HG02943 (cell line): Measurements from ENCODE around the gene ANK2.

Experiments
- ATAC-seq: cut with Tn5 transposase; IDR thresholded peaks from one replicate; pipeline ENCODE4 v1.9.1; 2021; ENCODE audit warnings: mild to moderate bottlenecking, low read depth, moderate library complexity; ENCODE audit not compliant: unreplicated experiment

The ANK2 gene

DNA sequence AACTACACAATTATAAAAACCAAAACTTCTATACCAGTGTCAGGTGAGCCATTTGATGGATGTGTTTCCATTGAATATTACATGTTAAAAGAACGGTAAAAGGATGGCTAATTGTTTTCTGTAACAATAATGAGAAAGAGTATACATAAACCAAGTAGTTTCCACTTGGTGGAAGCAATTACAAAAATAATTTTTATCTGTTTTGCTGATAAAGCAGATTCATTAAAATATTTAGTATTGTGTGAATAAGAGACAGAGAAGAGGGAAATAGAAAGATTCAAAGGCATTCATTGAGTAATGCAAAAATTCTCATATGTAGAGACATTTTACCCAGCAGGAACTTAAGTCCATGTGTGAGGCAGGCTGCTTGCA, 95.7 kb downstream of the ANK2 start:
- ATAC-seq = no peak

DNA sequence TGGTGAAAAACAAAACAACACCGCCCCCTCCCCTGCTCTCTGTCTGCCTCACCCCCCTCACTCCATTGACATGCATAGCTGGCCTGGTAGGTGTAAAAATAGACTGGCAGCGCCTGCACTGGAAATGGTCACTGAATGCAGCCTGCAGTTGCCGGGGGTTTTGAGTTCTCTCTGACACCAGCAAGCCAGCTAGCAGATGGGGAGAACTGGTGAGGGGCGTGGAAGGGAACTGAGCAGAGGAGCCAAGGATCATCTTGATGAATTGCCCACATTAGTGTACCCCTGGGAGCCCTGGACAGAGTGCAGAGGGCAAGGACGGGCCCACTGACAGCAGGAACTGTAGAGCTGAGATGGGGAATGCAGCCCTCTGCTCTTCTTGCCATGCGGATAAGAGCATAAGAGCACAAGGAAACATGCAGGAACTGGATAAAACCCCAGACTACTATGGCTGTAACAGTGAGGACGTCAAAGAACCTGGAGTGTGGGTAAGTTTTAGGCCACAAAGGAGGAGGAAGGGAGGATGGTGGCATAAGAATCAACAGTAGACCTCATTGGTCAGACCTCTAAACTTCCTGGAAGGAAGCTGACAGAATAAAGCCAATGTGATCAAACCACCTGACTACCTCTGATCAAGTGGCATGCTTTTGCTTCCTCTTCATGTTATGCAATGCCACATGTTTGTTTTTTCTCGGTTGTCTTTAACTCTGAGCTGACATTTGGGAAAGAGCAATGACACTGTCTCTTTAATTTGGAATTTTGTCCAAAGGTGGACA, 96.3 kb downstream of the ANK2 start:
- no peak for ATAC-seq

DNA sequence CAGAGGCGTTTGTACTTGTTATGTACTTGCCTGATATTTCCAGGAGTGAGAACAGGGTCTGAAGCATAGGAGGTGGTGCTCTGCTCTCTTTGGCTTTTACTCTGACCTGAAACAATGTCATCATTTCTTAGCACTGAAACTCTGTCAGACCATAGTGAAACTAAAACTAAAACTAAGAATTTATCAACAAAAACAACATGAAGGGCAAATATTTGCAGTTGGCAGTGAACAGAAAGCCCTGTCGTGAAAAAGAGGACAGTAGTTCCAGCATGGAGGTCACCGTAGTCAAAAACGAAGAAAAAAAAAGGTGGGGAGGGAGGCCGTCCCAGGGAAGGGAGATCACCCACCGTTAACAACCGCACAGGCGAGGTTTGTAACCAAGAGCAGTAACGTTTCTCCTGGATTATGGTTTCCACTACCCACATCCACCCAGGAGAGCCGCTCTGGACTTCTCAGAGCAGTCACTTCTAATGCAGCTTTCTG, 97.5 kb downstream of the ANK2 start:
- peak; percentile 82 for ATAC-seq

DNA sequence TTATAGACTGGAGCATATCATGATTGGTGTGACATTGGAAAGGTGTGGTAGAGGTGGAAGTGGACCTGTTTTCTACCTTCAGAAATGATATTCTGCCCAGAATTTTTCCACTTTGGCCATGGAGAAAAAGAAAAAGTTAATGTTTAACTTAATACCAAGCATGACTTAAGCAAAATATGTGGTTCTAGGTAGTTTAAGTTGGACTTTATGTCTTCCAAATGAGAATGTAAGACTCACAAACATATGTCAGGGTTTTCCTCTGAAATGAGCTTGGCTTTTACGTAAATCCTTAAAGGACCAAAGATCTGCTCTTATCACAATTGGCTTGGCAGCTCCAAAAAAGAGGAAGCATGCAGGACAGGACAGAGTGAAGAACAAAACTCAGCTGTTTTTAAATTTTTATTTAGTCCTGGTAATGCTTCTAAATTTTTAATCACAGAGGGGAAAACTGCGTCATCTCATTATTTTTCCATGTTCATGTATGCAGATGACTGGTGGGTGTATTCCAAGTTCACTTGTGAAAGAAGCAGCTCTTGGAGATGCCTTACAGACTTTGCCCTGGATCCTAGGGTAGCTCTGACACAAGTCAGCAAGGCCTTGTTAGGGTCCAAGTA, 98.2 kb downstream of the ANK2 start:
- no peak for ATAC-seq

DNA sequence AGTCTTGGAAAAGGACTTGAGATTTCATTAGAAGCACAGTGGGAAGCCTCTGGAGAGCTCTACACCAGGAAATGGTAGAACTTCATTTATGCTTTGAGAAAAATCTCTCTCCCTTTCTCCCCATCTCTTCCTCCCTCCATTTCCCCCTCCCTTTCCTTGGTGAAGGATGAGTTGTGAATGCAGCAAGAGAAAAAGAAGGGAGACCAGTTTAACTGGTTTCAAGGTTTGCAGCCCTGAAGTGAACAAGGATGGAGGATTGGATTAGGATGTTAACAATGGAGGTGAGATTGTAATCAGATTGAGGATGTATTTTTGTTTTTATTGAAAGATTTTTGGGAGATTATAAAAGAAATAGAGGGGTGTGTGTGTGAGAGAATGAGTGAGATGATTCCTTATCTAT, 99.5 kb downstream of the ANK2 start:
- ATAC-seq = no peak

DNA sequence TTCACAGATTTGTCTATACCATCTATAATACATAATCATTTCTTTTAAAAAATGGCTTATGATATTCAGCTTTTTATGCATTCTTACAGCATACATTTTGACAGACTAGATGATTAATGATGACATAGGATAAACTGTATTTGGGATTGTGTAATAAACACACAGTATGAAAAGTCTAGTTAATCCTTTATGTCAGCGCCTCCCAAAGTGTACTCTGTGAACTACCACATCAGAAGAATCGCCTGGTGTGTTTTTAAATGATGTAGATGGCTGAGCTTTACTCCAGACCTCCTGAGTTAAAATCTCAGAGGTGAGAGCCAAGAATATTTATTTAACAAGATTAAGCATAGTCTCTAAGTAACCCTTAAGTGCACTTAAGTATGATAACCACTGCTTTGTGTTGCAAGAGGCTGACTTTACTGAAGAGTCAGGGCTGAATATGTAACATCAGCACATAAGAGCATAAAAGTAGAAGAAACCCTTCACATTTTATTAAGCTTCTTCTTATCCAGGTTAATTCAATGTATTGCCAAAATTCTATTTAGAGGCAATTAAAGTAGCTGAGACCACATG, 104.2 kb downstream of the ANK2 start:
- ATAC-seq = no peak

DNA sequence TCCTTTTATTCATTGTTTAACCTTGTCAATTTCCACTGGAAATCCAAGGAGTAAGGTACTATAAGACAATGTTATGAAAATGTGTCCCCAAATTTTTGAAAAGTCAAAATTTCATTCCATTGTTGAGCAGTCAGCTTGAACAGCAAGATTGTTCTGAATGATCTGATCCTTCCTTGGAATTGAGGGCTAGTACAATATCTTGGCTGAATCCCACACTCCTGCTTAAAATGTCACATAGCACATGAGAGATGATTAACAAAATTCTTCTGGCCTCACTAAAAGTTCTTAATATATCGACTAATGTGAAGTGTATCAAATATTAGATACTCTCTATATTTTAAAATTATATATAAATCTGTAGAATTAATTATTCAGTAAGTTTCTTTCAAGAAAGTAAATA, 104.8 kb downstream of the ANK2 start:
- ATAC-seq = no peak

DNA sequence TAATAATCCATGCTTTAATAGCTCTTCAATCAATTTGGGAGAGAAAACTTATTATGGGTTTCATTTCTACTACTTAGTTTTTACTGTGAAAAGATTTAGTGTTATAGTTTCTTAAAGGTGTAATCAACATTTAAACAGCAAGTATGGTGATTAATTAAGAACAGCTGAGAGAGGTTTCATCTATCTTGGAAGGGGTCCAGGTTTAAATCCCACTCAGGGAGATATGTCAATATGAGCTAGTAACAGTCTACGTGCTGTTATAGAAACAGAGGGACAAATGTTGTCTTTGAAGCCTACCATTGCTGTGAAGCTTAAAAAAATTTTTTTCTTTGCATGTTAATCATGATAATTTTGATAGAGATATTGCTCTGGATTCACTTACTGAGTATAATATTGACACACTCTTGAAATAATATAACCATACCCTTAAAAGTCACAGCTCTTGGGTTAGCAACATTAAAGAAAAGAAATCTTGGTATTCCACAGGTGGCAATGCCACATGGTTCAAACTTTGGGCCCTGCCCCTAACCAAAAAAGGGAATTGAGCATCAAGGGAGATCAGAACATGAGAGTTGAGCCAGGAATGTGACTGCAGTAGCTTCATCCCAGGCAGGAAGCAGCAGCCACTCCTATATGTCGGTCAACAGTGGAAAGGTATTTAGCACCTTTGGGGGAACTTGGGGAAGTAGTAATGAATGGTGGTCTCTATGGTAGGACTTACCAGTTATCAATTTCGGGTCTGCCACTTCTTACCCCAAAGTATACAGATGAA, 107.8 kb downstream of the ANK2 start:
- no peak for ATAC-seq

DNA sequence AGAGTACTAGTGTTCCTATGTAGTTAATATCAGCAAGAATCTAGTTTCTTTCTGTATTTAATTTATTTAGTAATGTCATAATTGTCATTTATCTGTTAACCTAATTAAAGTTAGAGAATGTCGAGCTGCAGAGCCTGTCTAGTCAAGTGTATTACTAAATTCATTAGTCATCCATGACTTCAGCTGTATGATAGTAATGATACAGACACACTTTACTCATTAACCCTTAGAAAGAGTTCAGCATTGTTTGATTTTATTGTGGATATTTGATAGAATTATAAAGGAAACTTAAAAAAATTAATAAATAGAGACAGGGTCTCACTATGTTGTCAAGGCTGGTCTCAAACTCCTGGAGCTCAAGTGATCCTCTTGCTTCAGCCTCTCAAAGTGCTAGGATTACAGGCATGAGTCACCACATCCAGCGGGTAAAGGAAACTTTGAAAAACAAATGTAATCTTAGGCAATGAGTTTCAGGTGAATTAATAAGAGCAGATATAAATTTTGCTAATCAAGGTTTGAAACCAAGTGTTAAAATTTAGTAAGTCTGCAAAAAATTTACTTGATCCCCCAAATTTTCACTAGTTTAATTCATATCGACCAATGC, 110.6 kb downstream of the ANK2 start:
- ATAC-seq = no peak

DNA sequence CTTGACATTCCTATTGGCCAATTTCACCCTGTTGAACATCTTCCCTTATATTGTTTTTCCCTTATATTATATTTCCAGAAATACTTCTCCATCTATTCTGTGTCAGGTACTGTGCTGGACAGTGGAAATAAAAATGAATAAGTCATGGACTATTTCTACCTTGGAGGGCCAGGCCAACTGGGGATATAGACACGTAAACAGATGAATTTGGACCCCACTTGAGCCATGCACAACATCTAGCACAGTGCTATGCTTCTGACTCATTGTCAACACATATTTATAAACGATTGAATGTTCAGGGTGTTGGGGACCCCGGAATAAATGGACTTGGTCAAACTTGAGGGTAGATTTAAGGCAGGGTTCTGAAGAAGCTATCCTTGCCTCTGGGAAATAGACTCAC, 111.1 kb downstream of the ANK2 start:
- ATAC-seq = no peak

DNA sequence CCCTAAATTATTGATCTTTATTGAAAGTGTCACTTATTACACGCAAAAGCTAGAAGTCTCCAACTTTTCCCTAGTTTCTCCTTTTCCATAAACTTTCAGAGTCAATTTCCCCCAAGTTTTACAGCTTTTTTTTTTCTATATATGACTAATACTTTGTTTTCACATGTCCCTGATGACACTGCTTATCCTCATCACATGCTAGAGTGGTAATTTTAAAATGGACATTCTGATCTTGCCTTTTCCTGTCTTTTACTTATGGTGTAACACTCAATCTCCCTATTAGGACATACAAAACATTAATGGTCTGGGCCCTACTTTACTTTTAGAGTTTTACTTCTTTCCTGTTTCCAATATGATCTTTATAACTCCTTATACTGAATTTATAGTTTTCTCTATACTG, 112.6 kb downstream of the ANK2 start:
- no peak for ATAC-seq

DNA sequence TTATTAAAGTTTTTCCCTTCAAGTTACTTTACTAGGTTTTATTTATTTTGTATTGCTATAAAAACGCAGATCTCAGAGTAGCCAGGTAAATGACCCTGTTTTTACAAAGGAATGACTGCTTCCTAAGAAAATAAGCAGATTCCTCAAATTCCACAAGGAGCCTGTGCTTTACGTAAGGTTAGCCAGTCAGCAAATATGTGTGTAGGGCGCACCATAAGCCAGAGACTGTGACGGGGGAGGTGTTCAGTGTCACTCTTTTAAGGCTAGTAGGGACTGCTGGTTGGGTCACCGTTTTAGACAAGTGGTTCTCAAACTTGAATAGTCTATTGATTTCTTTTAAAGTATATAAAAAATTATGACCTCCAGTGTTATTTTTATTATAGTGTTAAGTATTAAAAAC, 119.9 kb downstream of the ANK2 start:
- ATAC-seq = no peak

DNA sequence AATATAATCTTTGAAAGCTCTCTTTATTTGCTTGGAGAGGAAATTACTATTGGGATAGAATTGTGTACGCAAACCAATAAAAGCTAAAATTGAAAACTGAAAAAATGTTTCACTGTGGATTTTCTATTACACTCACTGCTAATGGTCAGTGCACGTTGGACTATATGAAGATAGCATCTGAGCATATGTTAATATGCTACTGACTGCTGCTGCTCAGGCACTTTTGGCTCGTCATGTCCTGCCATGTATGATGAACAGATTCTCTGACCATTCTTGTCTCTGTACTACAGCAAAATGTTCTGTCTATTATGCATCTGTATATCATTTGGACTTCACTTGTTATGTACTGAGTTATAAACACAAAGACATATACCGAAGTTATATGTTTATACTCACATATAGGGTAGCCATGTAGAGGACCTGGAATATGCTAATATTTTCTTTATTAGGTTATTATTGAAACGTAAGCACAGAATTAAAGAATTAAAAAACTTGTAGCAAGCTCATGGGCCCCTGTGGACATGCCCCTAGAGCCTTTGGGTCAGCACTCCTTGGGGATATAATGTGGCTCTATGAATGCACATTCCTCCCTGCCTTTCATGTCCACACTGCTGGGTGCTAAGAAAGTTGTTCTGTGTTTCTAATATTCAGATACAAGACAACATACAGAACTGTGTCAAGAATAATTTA, 120.8 kb downstream of the ANK2 start:
- ATAC-seq = no peak

DNA sequence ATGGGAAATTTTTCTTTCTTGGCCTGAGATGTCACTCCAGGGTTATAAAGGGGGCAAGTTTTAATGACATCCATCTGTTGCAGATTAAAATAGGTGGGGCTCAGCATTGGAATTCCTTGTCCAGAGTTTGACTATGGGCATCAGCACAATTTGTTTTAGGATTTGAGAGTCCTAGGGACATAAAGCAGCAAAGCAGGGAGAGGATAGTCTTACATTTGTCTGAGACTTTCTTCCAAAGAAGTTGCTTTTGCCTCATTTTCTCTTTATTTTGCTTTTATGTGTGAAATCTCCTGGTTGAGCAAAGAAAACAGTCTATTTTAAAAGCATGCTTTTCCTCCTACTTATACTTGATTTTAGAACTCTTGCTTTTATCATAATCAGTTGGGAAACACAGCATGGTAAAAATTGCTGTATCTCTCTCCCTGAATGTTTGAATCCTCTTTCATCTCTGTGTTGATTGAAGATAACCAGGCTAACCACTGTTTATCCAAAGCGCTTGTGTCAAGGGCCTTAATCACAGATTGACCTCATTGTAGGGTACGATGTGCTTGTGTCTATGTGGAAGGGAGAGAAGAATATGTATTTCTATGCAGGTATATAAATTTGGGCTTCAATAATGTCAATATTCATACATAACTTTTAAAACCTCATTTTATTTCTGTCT, 121.5 kb downstream of the ANK2 start:
- ATAC-seq = no peak

DNA sequence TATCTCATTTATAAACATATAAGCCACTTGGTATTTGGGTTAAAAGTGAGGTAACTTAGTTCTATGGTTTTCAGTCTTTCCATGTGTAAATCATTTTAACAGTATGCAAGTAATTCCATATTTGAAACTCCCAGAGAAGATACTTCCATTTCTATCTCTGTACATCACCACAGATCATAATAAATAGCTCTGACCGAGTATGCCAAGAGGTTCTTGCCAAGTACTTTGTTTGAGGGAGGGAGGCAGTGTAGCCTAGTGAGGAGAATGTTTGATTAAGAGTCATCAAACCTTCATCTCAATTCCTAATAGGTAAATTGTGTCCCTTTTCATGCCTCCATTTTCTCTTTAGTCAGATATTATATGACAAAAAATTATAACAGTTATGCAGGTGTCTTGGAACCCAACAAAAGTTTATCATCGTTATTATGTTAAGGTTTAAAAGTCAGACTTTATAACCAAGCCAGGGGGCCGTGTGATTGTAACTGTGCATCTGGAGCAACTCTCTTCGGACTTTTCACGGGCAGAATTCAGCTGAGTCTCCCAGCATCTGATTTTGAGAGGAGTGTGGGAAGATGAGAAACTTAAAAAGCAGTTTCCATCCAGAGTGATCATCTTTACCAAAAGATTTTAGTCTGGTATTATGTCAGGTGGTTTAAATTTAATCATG, 123.8 kb downstream of the ANK2 start:
- no peak for ATAC-seq

DNA sequence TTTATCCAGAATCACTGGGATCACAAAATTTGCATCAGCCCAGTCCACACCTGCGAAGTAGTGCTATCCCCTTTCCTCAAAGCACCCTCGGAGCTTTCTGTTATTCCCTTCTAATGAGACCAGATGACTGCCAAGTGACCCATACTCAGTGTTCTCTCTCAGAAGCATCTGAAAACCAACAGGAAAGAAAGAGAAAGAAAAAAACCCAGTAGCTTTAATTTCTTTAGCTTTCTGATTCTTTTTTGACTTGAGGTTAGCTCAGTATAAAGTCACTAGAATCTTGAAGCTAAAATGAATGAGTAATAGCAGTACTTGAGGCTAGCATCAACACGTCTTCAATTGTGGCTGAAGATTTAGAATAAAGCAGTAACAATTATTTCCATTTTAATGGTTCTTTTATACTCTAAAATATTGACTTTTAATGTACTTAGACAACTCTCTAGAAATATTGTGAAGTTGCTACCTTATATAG, 124.4 kb downstream of the ANK2 start:
- ATAC-seq = no peak

DNA sequence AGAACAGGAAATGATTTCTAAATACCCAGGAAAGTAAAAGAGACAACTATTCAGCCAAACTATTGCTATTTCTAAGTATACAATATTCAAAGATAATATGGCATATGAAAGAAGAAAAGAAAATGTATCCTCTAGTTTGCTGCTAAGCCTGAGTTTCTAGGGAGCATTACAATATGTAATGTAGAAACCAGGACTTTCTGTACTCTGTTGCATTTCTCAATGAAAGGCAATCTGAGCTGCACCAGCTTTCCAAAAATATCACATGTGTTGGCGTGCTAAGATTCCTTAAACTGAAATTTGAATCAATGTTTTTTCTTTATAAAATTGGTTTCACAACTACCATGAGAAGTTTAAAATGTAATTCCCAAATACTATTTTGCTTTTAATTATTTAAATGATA, 129.6 kb downstream of the ANK2 start:
- ATAC-seq = no peak

DNA sequence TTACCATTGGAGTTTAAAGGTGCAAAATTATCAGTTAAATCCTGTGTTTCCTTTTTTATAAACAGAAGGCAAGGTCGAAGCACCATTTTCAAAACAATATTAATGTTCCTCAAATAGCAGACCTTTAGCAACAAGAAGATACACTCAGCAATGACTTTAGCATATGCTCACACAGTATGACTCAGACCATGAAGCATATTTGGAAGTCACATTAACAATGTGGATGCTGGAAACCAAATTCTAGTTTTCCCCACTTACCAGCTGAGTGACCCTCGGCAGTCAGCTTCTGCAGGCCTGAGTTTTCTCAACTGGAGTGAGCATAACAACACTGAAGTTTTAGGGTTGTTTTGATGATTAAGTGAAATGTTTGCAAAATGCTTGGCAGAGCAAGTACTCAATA, 130.5 kb downstream of the ANK2 start:
- no peak for ATAC-seq
